ENCODE measurements around the gene SLC24A3. TPM values are rescaled to one million over a fixed set of nuclear protein-coding genes. Genes with fewer than 3 reads are reported as not detected.

SLC24A3 gene
- total RNA-seq, result under 0.01 TPM in 1 of 2 replicates, not detected in the other

DNA sequence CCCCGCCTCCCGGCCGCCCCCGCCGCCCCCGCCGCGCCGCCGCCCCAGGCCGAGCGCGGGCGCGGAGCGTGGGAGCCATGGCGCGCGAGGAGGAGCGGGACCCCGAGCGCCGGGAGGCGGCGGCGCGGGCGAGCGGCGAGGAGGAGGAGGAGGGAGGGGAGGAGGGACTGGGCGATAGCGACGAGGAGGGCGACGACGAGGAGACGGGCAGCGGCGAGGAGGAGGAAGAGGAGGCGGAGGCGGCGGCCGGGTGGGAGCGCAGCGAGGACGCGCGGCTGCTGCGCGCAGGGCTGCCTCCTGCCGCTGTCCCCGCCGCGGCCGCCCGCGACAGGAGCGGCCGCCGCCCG is at the start of gene SLC24A3:
Gene SLC24A3, plus strand, starts transcription at position 174 of the 347 bp plus-strand sequence.

GRCh38 chr20:19758133-19758500 is 545.7 kb downstream of the SLC24A3 start, which contains the start of gene RIN2:
Gene RIN2, plus strand, starts transcription at chr20:19758258. Its CDS starts 131,344 bp downstream, at chr20:19889602.

Data from smooth muscle cell of trachea (primary cell).